HG02610 (cell line): ENCODE measurements around the gene TUBB.
"Not testable (repeated sequence)": the region's sequence is repeated elsewhere in the genome, so short reads cannot be mapped to it uniquely, and the experiment has no call there.

ENCODE experiments used
- ATAC-seq: cut with Tn5 transposase; IDR thresholded peaks from one replicate; pipeline ENCODE4 v1.9.1; 2021; ENCODE audit warnings: mild to moderate bottlenecking, moderate library complexity; ENCODE audit not compliant: unreplicated experiment

TUBB gene

GRCh38 chr6:30738532-30738931 lies 18.4 kb downstream of the TUBB start:
- no peak for ATAC-seq

GRCh38 chr6:30740540-30740870 lies 20.4 kb downstream of the TUBB start:
- no peak for ATAC-seq

GRCh38 chr6:30741063-30741779 lies 21.1 kb downstream of the TUBB start:
- no peak for ATAC-seq

GRCh38 chr6:30741789-30742315 lies 21.7 kb downstream of the TUBB start:
- no peak for ATAC-seq

GRCh38 chr6:30742316-30743098 lies 22.4 kb downstream of the TUBB start, which contains the start of gene FLOT1:
FLOT1 (minus strand) TSS chr6:30742687; CDS start chr6:30742189, 498 bp downstream.
- peak; percentile 73 for ATAC-seq

GRCh38 chr6:30743099-30744053 lies 23.2 kb downstream of the TUBB start:
- no peak for ATAC-seq

GRCh38 chr6:30744054-30744805 lies 24.1 kb downstream of the TUBB start, which contains the start of gene IER3:
IER3 (minus strand) TSS chr6:30744547; CDS start chr6:30744518, 29 bp downstream.
- ATAC-seq = peak; percentile 30

GRCh38 chr6:30747300-30747687 lies 27.1 kb downstream of the TUBB start:
- no peak for ATAC-seq

GRCh38 chr6:30747902-30748769 lies 28.0 kb downstream of the TUBB start:
- ATAC-seq = no peak

GRCh38 chr6:30748851-30749540 lies 28.8 kb downstream of the TUBB start:
- ATAC-seq = no peak

- no peak for ATAC-seq
Observed at GRCh38 chr6:30749554-30750378, 29.6 kb downstream of the TUBB start.

- no peak for ATAC-seq
Observed at GRCh38 chr6:30750379-30750668, 30.2 kb downstream of the TUBB start.

GRCh38 chr6:30752157-30752927 lies 32.2 kb downstream of the TUBB start:
- ATAC-seq = no peak

- ATAC-seq = no peak
Observed at GRCh38 chr6:30754631-30755030, 34.5 kb downstream of the TUBB start.

- ATAC-seq = not testable (repeated sequence)
Observed at GRCh38 chr6:30756405-30757003, 36.4 kb downstream of the TUBB start.

GRCh38 chr6:30757261-30757904 lies 37.2 kb downstream of the TUBB start:
- no peak for ATAC-seq
